GM23338 (cell line): ENCODE data around the gene PLPP7. TPM values are rescaled to one million over a fixed set of nuclear protein-coding genes. Genes with fewer than 3 reads are reported as not detected.

Experiments used
- ATAC-seq: fragments of 200-7000 bp; cut with Tn5 transposase; 3 replicates; pipeline ENCODE4 v1.9.1; 2020
- DNase-seq: peaks from one replicate; pipeline ENCODE4 v3.0.0-alpha.2; 2015; ENCODE audit warnings: low spot score
- H2AFZ ChIP-seq: fragments of 200-600 bp; sonication (generic); 2 replicates; pipeline ENCODE4 v1.8.0; 2016; ENCODE audit warnings: antibody characterized with exemption, mild to moderate bottlenecking, moderate library complexity
- H3F3A ChIP-seq: fragments of 200-600 bp; sonication (generic); replicated peaks from 2 replicates; pipeline ENCODE4 v1.8.0; 2017; ENCODE audit warnings: antibody characterized with exemption, mixed run types, low read depth
- H3K27ac ChIP-seq: fragments of 200-600 bp; sonication (generic); 2 replicates; pipeline ENCODE4 v1.6.1; 2016; ENCODE audit warnings: low read depth
- H3K27me3 ChIP-seq: fragments of 200-600 bp; sonication (generic); 2 replicates; pipeline ENCODE4 v1.8.0; 2016; ENCODE audit warnings: mild to moderate bottlenecking, mixed run types, moderate library complexity; ENCODE audit not compliant: insufficient read depth
- H3K36me3 ChIP-seq: fragments of 200-600 bp; sonication (generic); 2 replicates; pipeline ENCODE4 v1.8.0; 2016; ENCODE audit warnings: mild to moderate bottlenecking; ENCODE audit not compliant: insufficient read depth
- H3K4me1 ChIP-seq: fragments of 200-600 bp; sonication (generic); 2 replicates; pipeline ENCODE4 v1.8.0; 2016; ENCODE audit warnings: mild to moderate bottlenecking, moderate library complexity; ENCODE audit not compliant: insufficient read depth
- H3K4me2 ChIP-seq: fragments of 200-600 bp; sonication (generic); 2 replicates; pipeline ENCODE4 v1.7.1; 2017; ENCODE audit warnings: mixed run types
- H3K4me3 ChIP-seq: fragments of 200-600 bp; sonication (generic); 2 replicates; pipeline ENCODE4 v1.6.1; 2016; ENCODE audit warnings: mixed run types
- H3K79me2 ChIP-seq: fragments of 200-600 bp; sonication (generic); replicated peaks from 2 replicates; pipeline ENCODE4 v1.8.0; 2017; ENCODE audit warnings: mild to moderate bottlenecking; ENCODE audit not compliant: insufficient read depth
- H3K9me2 ChIP-seq: fragments of 200-600 bp; sonication (generic); 2 replicates; pipeline ENCODE4 v1.8.0; 2017; ENCODE audit not compliant: insufficient read depth
- H4K20me1 ChIP-seq: fragments of 200-600 bp; sonication (generic); replicated peaks from 2 replicates; pipeline ENCODE4 v1.8.0; 2017; ENCODE audit warnings: mild to moderate bottlenecking; ENCODE audit not compliant: insufficient read depth
- H3K27ac Mint-ChIP-seq: 2 replicates; pipeline ENCODE4 v1.8.0; 2020; ENCODE audit warnings: inconsistent platforms, mild to moderate bottlenecking, moderate library complexity, mixed read lengths
- H3K27me3 Mint-ChIP-seq: 3 replicates; pipeline ENCODE4 v1.8.0; 2022; ENCODE audit warnings: low read depth, mild to moderate bottlenecking, moderate library complexity, mixed read lengths, inconsistent platforms; ENCODE audit not compliant: insufficient read depth, poor library complexity
- H3K36me3 Mint-ChIP-seq: 3 replicates; pipeline ENCODE4 v1.8.0; 2021; ENCODE audit warnings: low read depth, mild to moderate bottlenecking, inconsistent platforms, moderate library complexity, mixed read lengths
- H3K4me1 Mint-ChIP-seq: 3 replicates; pipeline ENCODE4 v1.8.0; 2020; ENCODE audit warnings: mild to moderate bottlenecking, inconsistent platforms, mixed read lengths
- H3K4me3 Mint-ChIP-seq: 3 replicates; pipeline ENCODE4 v1.8.0; 2021; ENCODE audit warnings: moderate library complexity, mild to moderate bottlenecking, inconsistent platforms, mixed read lengths
- H3K9me3 Mint-ChIP-seq: 3 replicates; pipeline ENCODE4 v1.8.0; 2020; ENCODE audit warnings: moderate library complexity, mild to moderate bottlenecking, inconsistent platforms, mixed read lengths
- CREB1 ChIP-seq: fragments of 250-450 bp; sonication (Bioruptor Pico); IDR thresholded peaks from 2 replicates; pipeline ENCODE4 v1.5.0; 2020; ENCODE audit warnings: low read depth, mild to moderate bottlenecking, moderate library complexity
- EZH2 ChIP-seq: fragments of 200-600 bp; sonication (generic); IDR thresholded peaks from one replicate; pipeline ENCODE4 v1.8.0; 2017; ENCODE audit warnings: antibody characterized with exemption, mild to moderate bottlenecking, low read depth; ENCODE audit not compliant: unreplicated experiment
- EZH2phosphoT487 ChIP-seq: fragments of 200-600 bp; sonication (generic); IDR thresholded peaks from one replicate; pipeline ENCODE4 v1.8.1; 2018; ENCODE audit warnings: antibody characterized with exemption; ENCODE audit not compliant: unreplicated experiment
- JUNB ChIP-seq: IDR thresholded peaks from one replicate; pipeline ENCODE4 v1.6.1; 2016; ENCODE audit warnings: antibody characterized with exemption; ENCODE audit not compliant: unreplicated experiment
- NANOG ChIP-seq: IDR thresholded peaks from 2 replicates; pipeline ENCODE4 v1.6.1; 2016; ENCODE audit warnings: antibody characterized with exemption, borderline replicate concordance
- POLR2AphosphoS5 ChIP-seq: IDR thresholded peaks from 2 replicates; pipeline ENCODE4 v1.6.1; 2016; ENCODE audit warnings: antibody characterized with exemption, low read depth
- STAT1 ChIP-seq: IDR thresholded peaks from one replicate; pipeline ENCODE4 v1.6.1; 2016; ENCODE audit warnings: antibody characterized with exemption; ENCODE audit not compliant: unreplicated experiment
- ZNF114 ChIP-seq: fragments of 250-450 bp; sonication (Bioruptor Pico); IDR thresholded peaks from 2 replicates; pipeline ENCODE4 v1.5.0; 2020; ENCODE audit warnings: mild to moderate bottlenecking, moderate library complexity
- polyA plus RNA-seq: library from polyadenylated mRNA; unstranded; fragments of >200 nt; fragmentation: Nextera tagmentation; extraction: Ambion mirVana; gene quantifications from 2 replicates; pipeline ENCODE4 v1.2.1, GENCODE V29; 2016
- total RNA-seq: library from RNA; depleted of rRNA; stranded (reverse); fragments of >200 nt; shearing (Covaris generic); gene quantifications from 2 replicates; pipeline ENCODE4 v1.2.3, GENCODE V29; 2014
- TF ChIP-seq, protein P1 (sequence below): IDR thresholded peaks from one replicate; pipeline ENCODE4 v1.6.1; 2018; ENCODE audit warnings: antibody characterized with exemption; ENCODE audit not compliant: unreplicated experiment
- TF ChIP-seq, protein P2 (sequence below): fragments of 250-450 bp; sonication (Bioruptor Pico); IDR thresholded peaks from 2 replicates; pipeline ENCODE4 v1.5.0; 2020; ENCODE audit warnings: mild to moderate bottlenecking, moderate library complexity
- TF ChIP-seq, protein P3 (sequence below): IDR thresholded peaks from 2 replicates; pipeline ENCODE4 v1.6.1; 2016; ENCODE audit warnings: antibody characterized with exemption

The PLPP7 gene
- total and polyA plus RNA-seq, 2 experiments from 2014 or later = 1.6 to 2.4 TPM

DNA sequence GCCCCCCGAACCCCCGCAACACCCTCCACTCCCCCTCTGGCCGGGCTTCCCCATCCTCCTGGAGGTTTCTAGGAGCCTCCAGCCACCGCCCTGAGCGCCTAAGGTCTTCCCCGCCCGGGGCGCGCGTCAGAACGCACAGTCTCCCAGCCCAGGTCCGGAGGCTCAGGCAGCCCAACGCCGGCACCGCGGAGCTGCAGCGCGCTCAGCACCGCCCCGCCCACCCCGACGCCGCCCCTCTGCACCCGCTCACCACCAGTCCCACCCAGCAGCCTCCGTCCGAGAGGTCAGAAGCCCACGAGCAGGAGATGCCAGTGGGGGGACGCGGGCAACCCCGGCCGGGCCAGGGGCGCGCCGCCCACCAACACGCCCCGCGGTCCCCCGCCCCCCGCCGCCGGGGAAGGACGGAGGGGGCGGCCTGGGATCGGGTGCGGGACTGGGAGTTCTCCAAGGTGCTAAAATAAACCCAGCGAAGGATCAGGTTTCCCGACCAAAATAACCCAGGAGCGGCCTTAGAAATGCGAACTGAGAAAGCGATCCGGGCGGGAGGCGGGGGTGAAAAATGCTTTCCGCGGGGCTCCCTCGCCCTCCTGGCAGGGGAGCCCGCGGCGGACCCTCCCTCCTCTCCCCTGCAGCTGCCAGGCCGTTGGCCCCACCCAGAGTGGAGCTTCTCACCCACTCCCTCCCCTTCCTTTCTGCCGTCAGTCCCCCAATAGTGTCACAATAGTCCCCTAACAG, 6.7 kb upstream of the PLPP7 start:
- TF ChIP-seq, protein P1, sequence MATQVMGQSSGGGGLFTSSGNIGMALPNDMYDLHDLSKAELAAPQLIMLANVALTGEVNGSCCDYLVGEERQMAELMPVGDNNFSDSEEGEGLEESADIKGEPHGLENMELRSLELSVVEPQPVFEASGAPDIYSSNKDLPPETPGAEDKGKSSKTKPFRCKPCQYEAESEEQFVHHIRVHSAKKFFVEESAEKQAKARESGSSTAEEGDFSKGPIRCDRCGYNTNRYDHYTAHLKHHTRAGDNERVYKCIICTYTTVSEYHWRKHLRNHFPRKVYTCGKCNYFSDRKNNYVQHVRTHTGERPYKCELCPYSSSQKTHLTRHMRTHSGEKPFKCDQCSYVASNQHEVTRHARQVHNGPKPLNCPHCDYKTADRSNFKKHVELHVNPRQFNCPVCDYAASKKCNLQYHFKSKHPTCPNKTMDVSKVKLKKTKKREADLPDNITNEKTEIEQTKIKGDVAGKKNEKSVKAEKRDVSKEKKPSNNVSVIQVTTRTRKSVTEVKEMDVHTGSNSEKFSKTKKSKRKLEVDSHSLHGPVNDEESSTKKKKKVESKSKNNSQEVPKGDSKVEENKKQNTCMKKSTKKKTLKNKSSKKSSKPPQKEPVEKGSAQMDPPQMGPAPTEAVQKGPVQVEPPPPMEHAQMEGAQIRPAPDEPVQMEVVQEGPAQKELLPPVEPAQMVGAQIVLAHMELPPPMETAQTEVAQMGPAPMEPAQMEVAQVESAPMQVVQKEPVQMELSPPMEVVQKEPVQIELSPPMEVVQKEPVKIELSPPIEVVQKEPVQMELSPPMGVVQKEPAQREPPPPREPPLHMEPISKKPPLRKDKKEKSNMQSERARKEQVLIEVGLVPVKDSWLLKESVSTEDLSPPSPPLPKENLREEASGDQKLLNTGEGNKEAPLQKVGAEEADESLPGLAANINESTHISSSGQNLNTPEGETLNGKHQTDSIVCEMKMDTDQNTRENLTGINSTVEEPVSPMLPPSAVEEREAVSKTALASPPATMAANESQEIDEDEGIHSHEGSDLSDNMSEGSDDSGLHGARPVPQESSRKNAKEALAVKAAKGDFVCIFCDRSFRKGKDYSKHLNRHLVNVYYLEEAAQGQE = peak; percentile 73
- no peak for TF ChIP-seq NANOG
- Histone ChIP-seq H3K27ac (no peak overlapping the region), H3K4me2 (peak overlapping the region; percentile 85), H3K9me2 (no peaks in the 10 kb centered on the region), H2AFZ (peak overlapping the region; percentile 94), H3K27me3 (peaks cover 16% of the 10 kb centered on the region), H3F3A (peaks cover 14% of the 10 kb centered on the region; the same call in 1 of the 2 replicates), H3K4me1 (no peaks in the 10 kb centered on the region), H3K36me3 (no peaks in the 10 kb centered on the region), H3K4me3 (peak overlapping the region; percentile 79), H3K79me2 (no peaks in the 10 kb centered on the region), H4K20me1 (no peaks in the 10 kb centered on the region)
- Mint-ChIP-seq H3K27ac (no peak overlapping the region), H3K36me3 (no peaks in the 10 kb centered on the region), H3K27me3 (peaks cover 40% of the 10 kb centered on the region), H3K4me1 (peaks cover 12% of the 10 kb centered on the region), H3K9me3 (no peaks in the 10 kb centered on the region), H3K4me3 (peak overlapping the region; percentile 72)
- DNase-seq = peak; percentile 96
- peak; percentile 77 for ATAC-seq

DNA sequence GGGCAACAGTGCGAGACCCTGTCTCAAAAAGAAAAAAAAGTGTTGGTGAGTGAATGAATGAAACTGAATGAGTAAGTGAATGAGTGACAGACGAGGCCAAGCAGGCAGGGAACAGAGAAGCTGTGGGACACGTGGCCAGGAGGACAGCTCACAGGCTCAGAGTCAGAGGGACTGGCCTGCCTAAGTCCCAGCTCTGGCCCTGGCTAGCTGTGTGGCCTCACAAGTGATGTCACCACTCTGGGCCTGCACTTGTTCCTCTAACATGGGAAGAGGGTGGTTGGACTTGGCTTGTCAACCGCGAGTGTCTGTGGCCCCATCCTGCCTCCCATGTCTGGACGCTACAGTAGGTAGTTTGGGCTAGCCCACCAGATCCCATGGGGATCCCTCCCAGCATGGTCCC, 4.7 kb upstream of the PLPP7 start:
- H3K4me1 ChIP-seq = no peaks in the 10 kb centered on the region; the same call in 1 of the 2 replicates
- DNase-seq = no peak
- Mint-ChIP-seq H3K27me3 (peaks cover 31% of the 10 kb centered on the region), H3K36me3 (no peaks in the 10 kb centered on the region), H3K27ac (no peak overlapping the region), H3K4me3 (no peak overlapping the region), H3K4me1 (peaks cover 18% of the 10 kb centered on the region), H3K9me3 (no peaks in the 10 kb centered on the region)
- no peaks in the 10 kb centered on the region for H3K79me2 ChIP-seq
- no peak for ATAC-seq
- H3K4me2 ChIP-seq = no peak overlapping the region
- H2AFZ ChIP-seq = no peak overlapping the region
- H3K27me3 ChIP-seq = peaks cover 16% of the 10 kb centered on the region
- H3K4me3 ChIP-seq = no peak overlapping the region
- peaks cover 14% of the 10 kb centered on the region; the same call in 1 of the 2 replicates for H3F3A ChIP-seq
- H3K36me3 ChIP-seq = no peaks in the 10 kb centered on the region
- H3K9me2 ChIP-seq = no peaks in the 10 kb centered on the region
- no peak overlapping the region for H3K27ac ChIP-seq
- H4K20me1 ChIP-seq = no peaks in the 10 kb centered on the region
- TF ChIP-seq NANOG (no peak), STAT1 (no peak), POLR2AphosphoS5 (no peak), CREB1 (CRISPR knock-in tag) (no peak), ZNF114 (CRISPR knock-in tag) (no peak), JUNB (no peak), EZH2phosphoT487 (no peak), EZH2 (no peak)
- TF ChIP-seq, protein P2, sequence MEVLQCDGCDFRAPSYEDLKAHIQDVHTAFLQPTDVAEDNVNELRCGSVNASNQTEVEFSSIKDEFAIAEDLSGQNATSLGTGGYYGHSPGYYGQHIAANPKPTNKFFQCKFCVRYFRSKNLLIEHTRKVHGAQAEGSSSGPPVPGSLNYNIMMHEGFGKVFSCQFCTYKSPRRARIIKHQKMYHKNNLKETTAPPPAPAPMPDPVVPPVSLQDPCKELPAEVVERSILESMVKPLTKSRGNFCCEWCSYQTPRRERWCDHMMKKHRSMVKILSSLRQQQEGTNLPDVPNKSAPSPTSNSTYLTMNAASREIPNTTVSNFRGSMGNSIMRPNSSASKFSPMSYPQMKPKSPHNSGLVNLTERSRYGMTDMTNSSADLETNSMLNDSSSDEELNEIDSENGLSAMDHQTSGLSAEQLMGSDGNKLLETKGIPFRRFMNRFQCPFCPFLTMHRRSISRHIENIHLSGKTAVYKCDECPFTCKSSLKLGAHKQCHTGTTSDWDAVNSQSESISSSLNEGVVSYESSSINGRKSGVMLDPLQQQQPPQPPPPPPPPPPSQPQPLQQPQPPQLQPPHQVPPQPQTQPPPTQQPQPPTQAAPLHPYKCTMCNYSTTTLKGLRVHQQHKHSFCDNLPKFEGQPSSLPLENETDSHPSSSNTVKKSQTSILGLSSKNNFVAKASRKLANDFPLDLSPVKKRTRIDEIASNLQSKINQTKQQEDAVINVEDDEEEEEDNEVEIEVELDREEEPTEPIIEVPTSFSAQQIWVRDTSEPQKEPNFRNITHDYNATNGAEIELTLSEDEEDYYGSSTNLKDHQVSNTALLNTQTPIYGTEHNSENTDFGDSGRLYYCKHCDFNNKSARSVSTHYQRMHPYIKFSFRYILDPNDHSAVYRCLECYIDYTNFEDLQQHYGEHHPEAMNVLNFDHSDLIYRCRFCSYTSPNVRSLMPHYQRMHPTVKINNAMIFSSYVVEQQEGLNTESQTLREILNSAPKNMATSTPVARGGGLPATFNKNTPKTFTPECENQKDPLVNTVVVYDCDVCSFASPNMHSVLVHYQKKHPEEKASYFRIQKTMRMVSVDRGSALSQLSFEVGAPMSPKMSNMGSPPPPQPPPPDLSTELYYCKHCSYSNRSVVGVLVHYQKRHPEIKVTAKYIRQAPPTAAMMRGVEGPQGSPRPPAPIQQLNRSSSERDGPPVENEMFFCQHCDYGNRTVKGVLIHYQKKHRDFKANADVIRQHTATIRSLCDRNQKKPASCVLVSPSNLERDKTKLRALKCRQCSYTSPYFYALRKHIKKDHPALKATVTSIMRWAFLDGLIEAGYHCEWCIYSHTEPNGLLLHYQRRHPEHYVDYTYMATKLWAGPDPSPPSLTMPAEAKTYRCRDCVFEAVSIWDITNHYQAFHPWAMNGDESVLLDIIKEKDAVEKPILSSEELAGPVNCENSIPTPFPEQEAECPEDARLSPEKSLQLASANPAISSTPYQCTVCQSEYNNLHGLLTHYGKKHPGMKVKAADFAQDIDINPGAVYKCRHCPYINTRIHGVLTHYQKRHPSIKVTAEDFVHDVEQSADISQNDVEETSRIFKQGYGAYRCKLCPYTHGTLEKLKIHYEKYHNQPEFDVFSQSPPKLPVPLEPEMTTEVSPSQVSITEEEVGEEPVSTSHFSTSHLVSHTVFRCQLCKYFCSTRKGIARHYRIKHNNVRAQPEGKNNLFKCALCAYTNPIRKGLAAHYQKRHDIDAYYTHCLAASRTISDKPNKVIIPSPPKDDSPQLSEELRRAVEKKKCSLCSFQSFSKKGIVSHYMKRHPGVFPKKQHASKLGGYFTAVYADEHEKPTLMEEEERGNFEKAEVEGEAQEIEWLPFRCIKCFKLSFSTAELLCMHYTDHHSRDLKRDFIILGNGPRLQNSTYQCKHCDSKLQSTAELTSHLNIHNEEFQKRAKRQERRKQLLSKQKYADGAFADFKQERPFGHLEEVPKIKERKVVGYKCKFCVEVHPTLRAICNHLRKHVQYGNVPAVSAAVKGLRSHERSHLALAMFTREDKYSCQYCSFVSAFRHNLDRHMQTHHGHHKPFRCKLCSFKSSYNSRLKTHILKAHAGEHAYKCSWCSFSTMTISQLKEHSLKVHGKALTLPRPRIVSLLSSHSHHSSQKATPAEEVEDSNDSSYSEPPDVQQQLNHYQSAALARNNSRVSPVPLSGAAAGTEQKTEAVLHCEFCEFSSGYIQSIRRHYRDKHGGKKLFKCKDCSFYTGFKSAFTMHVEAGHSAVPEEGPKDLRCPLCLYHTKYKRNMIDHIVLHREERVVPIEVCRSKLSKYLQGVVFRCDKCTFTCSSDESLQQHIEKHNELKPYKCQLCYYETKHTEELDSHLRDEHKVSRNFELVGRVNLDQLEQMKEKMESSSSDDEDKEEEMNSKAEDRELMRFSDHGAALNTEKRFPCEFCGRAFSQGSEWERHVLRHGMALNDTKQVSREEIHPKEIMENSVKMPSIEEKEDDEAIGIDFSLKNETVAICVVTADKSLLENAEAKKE = no peak
- TF ChIP-seq, protein P3, sequence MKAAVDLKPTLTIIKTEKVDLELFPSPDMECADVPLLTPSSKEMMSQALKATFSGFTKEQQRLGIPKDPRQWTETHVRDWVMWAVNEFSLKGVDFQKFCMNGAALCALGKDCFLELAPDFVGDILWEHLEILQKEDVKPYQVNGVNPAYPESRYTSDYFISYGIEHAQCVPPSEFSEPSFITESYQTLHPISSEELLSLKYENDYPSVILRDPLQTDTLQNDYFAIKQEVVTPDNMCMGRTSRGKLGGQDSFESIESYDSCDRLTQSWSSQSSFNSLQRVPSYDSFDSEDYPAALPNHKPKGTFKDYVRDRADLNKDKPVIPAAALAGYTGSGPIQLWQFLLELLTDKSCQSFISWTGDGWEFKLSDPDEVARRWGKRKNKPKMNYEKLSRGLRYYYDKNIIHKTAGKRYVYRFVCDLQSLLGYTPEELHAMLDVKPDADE = no peak
